Measurements from ENCODE around the gene RANBP3. TPM values are rescaled to one million over a fixed set of nuclear protein-coding genes. Genes with fewer than 3 reads are reported as not detected.

RANBP3 gene
- total RNA-seq, 1 experiment from 2014 or later: 62.4 TPM

- CTCF ChIA-PET: no interaction called here
- Histone ChIP-seq H3K9me3 (ENCODE audit: control insufficient read depth in 1 of 2, insufficient read depth in 1 of 2, low read depth in 1 of 2, low read length in 2 of 2) (no peaks in the 10 kb centered on the region), H3K4me3 (replicated peaks in 1 of 2; ENCODE audit: low read depth in 1 of 2, low read length in 2 of 2) (no peak overlapping the region), H3K36me3 (ENCODE audit: control insufficient read depth in 1 of 2, insufficient read depth in 2 of 2, low read length in 2 of 2) (peaks cover 0 to 17% of the 10 kb centered on the region in 2 experiments; a peak in 1 of 4 replicates), H3K79me2 (ENCODE audit: insufficient read depth, low read length) (peaks cover 98% of the 10 kb centered on the region), H3K9ac (ENCODE audit: low read length) (no peak overlapping the region), H2AFZ (ENCODE audit: low read depth, low read length, poor library complexity, severe bottlenecking) (no peak overlapping the region), H3K9me2 (ENCODE audit: insufficient read depth) (no peaks in the 10 kb centered on the region), H3K27ac (ENCODE audit: low read depth, low read length) (no peak overlapping the region), H3K4me2 (ENCODE audit: low read length) (no peak overlapping the region), H4K20me1 (ENCODE audit: insufficient read depth) (peaks cover 15% of the 10 kb centered on the region; the same call in 1 of the 2 replicates), H3K4me1 (ENCODE audit: control insufficient read depth in 1 of 2, insufficient read depth in 2 of 2, low read length in 2 of 2) (0 out of 4 replicates have a peak, but pooled peaks cover 0 to 2% of the 10 kb centered on the region in 2 experiments), H3K27me3 (ENCODE audit: insufficient read depth, low read length) (no peaks in the 10 kb centered on the region)
- no TSS peak for BruUV-seq (replicated peaks)
- POLR2A ChIA-PET: no interaction called here
- ATAC-seq: no peak
- RAD21 ChIA-PET (ENCODE audit: low non-redundant PET in 1 of 2, low total read pairs in 2 of 2, uncharacterized antibody in 2 of 2, unreplicated experiment in 2 of 2): no interaction called here
- no peak for DNase-seq (ENCODE audit: low read depth, low spot score)
- intact Hi-C loops (cut with micrococcal nuclease): no loop called here
- TF ChIP-seq TCF7L2 (IDR thresholded peaks at IDR 0.05; ENCODE audit: borderline replicate concordance, extremely low read depth, insufficient read depth, insufficient read length) (no peak), ZNF274 (IDR thresholded peaks at IDR 0.05; ENCODE audit: low read depth, low read length) (no peak), REST (IDR thresholded peaks at IDR 0.05; ENCODE audit: low read depth) (no peak), EGR1 (IDR thresholded peaks at IDR 0.05; ENCODE audit: low read depth) (no peak), FOSL1 (IDR thresholded peaks at IDR 0.05; ENCODE audit: low read depth) (no peak), RAD21 (IDR thresholded peaks at IDR 0.05; ENCODE audit: low read depth) (no peak), EZH2phosphoT487 (IDR thresholded peaks at IDR 0.05; ENCODE audit: borderline replicate concordance) (no peak), POLR2A (IDR thresholded peaks at IDR 0.05; ENCODE audit: borderline replicate concordance, extremely low read depth, insufficient read depth, insufficient read length) (no peak), CBX3 (IDR thresholded peaks at IDR 0.05; ENCODE audit: low read depth) (no peak), JUND (IDR thresholded peaks at IDR 0.05) (no peak), EZH2 (IDR thresholded peaks at IDR 0.05) (no peak), POLR2AphosphoS5 (IDR thresholded peaks at IDR 0.05; ENCODE audit: low read depth, low read length) (no peak)
Observed at GRCh38 chr19:5953680-5954213, 24.2 kb downstream of the RANBP3 start.

Measured in HCT116 (cell line).